DND-41 (cell line): Measurements from ENCODE around the gene UHRF1.

Experiments
- CTCF ChIP-seq: IDR thresholded peaks from 2 replicates; pipeline ENCODE4 v1.5.1; 2012; ENCODE audit warnings: borderline replicate concordance, low read length, moderate library complexity, mild to moderate bottlenecking; ENCODE audit not compliant: poor library complexity, severe bottlenecking; ENCODE audit errors: extremely low read depth
- EZH2 ChIP-seq: IDR thresholded peaks from 3 replicates; pipeline ENCODE4 v1.6.1; 2012; ENCODE audit warnings: borderline replicate concordance, low read depth, mild to moderate bottlenecking, moderate library complexity, low read length, inconsistent platforms; ENCODE audit not compliant: severe bottlenecking

- TF ChIP-seq CTCF, result peak; percentile 36
- TF ChIP-seq EZH2, result no peak
These were observed 67.3 kb downstream of the UHRF1 start for GRCh38 chr19:4976401-4977298.
